HG02588 (cell line): ENCODE results near the gene COX4I2.
A peak's percentile ranks its signal among the peaks of the same experiment; 100 is the strongest.

Experiments
- ATAC-seq: cut with Tn5 transposase; IDR thresholded peaks from one replicate; pipeline ENCODE4 v1.9.1; 2021; ENCODE audit warnings: mild to moderate bottlenecking, moderate library complexity; ENCODE audit not compliant: unreplicated experiment

The COX4I2 gene

GRCh38 chr20:31674895-31675827 lies 37.4 kb downstream of the COX4I2 start:
- peak; percentile 55 for ATAC-seq

- ATAC-seq, result peak; percentile 37
These were observed 38.3 kb downstream of the COX4I2 start for GRCh38 chr20:31675828-31676608.

- no peak for ATAC-seq
These were observed 38.9 kb downstream of the COX4I2 start for GRCh38 chr20:31676609-31676989.

GRCh38 chr20:31677553-31678260 lies 40.0 kb downstream of the COX4I2 start:
- ATAC-seq, result no peak

- no peak for ATAC-seq
These were observed 41.0 kb downstream of the COX4I2 start for GRCh38 chr20:31678389-31679356.

GRCh38 chr20:31679357-31680285 lies 41.9 kb downstream of the COX4I2 start:
- ATAC-seq, result no peak

- ATAC-seq, result no peak
These were observed 42.8 kb downstream of the COX4I2 start for GRCh38 chr20:31680286-31681127.

GRCh38 chr20:31681128-31681727 lies 43.5 kb downstream of the COX4I2 start:
- ATAC-seq, result no peak

- ATAC-seq, result no peak
These were observed 44.1 kb downstream of the COX4I2 start for GRCh38 chr20:31681769-31682168.

GRCh38 chr20:31682352-31682751 lies 44.6 kb downstream of the COX4I2 start:
- ATAC-seq, result no peak

- no peak for ATAC-seq
These were observed 45.2 kb downstream of the COX4I2 start for GRCh38 chr20:31682927-31683326.

GRCh38 chr20:31684153-31685015 lies 46.7 kb downstream of the COX4I2 start:
- peak; percentile 21 for ATAC-seq

- no peak for ATAC-seq
These were observed 48.3 kb downstream of the COX4I2 start for GRCh38 chr20:31685853-31686643.

- no peak for ATAC-seq
These were observed 50.1 kb downstream of the COX4I2 start for GRCh38 chr20:31687777-31688176.

- ATAC-seq, result no peak
These were observed 51.4 kb downstream of the COX4I2 start for GRCh38 chr20:31689141-31689540.

- no peak for ATAC-seq
These were observed 52.5 kb downstream of the COX4I2 start for GRCh38 chr20:31690124-31690666.
